MM.1S (cell line): ENCODE measurements around the gene ZDHHC12.

Source experiments
- DNase-seq: peaks from one replicate; pipeline ENCODE4 v3.0.0-alpha.2; 2015
- H2AFZ ChIP-seq: fragments of 300-600 bp; sonication (generic); 2 replicates; pipeline ENCODE4 v1.6.0; 2016; ENCODE audit warnings: antibody characterized with exemption, low read length
- H3F3A ChIP-seq: fragments of 300-600 bp; sonication (generic); 2 replicates; pipeline ENCODE4 v1.6.1; 2016; ENCODE audit warnings: mild to moderate bottlenecking, antibody characterized with exemption, low read length, moderate library complexity, mixed read lengths; ENCODE audit not compliant: insufficient read depth
- H3K27ac ChIP-seq: fragments of 300-600 bp; sonication (generic); 2 replicates; pipeline ENCODE4 v1.5.1; 2016; ENCODE audit warnings: mild to moderate bottlenecking, low read length
- H3K27me3 ChIP-seq: fragments of 300-600 bp; sonication (generic); replicated peaks from 2 replicates; pipeline ENCODE4 v1.6.0; 2016; ENCODE audit warnings: low read length; ENCODE audit not compliant: insufficient read depth
- H3K36me3 ChIP-seq: fragments of 300-600 bp; sonication (generic); replicated peaks from 2 replicates; pipeline ENCODE4 v1.6.1; 2016; ENCODE audit warnings: mild to moderate bottlenecking, low read length, mixed read lengths; ENCODE audit not compliant: insufficient read depth
- H3K4me1 ChIP-seq: fragments of 300-600 bp; sonication (generic); 2 replicates; pipeline ENCODE4 v1.6.1; 2016; ENCODE audit warnings: low read length, mixed read lengths
- H3K4me2 ChIP-seq: fragments of 300-600 bp; sonication (generic); 2 replicates; pipeline ENCODE4 v1.6.0; 2016; ENCODE audit warnings: low read depth, low read length
- H3K4me3 ChIP-seq: fragments of 300-600 bp; sonication (generic); 2 replicates; pipeline ENCODE4 v1.5.1; 2016; ENCODE audit warnings: low read length, mixed read lengths
- H3K79me2 ChIP-seq: fragments of 300-600 bp; sonication (generic); 2 replicates; pipeline ENCODE4 v1.6.1; 2016; ENCODE audit warnings: mixed run types, low read length, mixed read lengths
- H3K9ac ChIP-seq: fragments of 300-600 bp; sonication (generic); 2 replicates; pipeline ENCODE4 v1.6.1; 2016; ENCODE audit warnings: low read length, mixed read lengths
- H3K9me2 ChIP-seq: fragments of 300-600 bp; sonication (generic); replicated peaks from 2 replicates; pipeline ENCODE4 v1.6.1; 2016; ENCODE audit warnings: mild to moderate bottlenecking, low read length, mixed read lengths; ENCODE audit not compliant: insufficient read depth
- H3K9me3 ChIP-seq: fragments of 300-600 bp; sonication (generic); replicated peaks from 2 replicates; pipeline ENCODE4 v1.6.1; 2016; ENCODE audit warnings: mild to moderate bottlenecking, low read length, mixed read lengths; ENCODE audit not compliant: insufficient read depth
- H4K20me1 ChIP-seq: fragments of 300-600 bp; sonication (generic); 2 replicates; pipeline ENCODE4 v1.6.1; 2016; ENCODE audit warnings: mild to moderate bottlenecking, low read length, moderate library complexity, mixed read lengths; ENCODE audit not compliant: insufficient read depth
- CTCF ChIP-seq: fragments of 300-600 bp; sonication (generic); IDR thresholded peaks from 2 replicates; pipeline ENCODE4 v1.5.1; 2016; ENCODE audit warnings: antibody characterized with exemption, low read length, mixed read lengths
- EZH2 ChIP-seq: fragments of 300-600 bp; sonication (generic); optimal IDR thresholded peaks from 2 replicates; pipeline ENCODE3; 2017; ENCODE audit warnings: low read depth, mild to moderate bottlenecking, antibody characterized with exemption, low read length, mixed read lengths
- EZH2phosphoT487 ChIP-seq: fragments of 300-600 bp; sonication (generic); IDR thresholded peaks from 2 replicates; pipeline ENCODE4 v1.6.1; 2018; ENCODE audit warnings: antibody characterized with exemption, low read length

The ZDHHC12 gene

GRCh38 chr9:128689820-128690683 lies 33.9 kb downstream of the ZDHHC12 start:
- Histone ChIP-seq H3K79me2 (peaks cover 82% of the 10 kb centered on the region), H3K4me1 (peaks cover 25% of the 10 kb centered on the region), H3F3A (peaks cover 39% of the 10 kb centered on the region), H3K27ac (peak overlapping the region; percentile 24; the same call in 1 of the 2 replicates), H3K27me3 (no peaks in the 10 kb centered on the region), H3K36me3 (peaks cover 10% of the 10 kb centered on the region; the same call in 1 of the 2 replicates), H3K4me3 (peak overlapping the region; percentile 87), H3K9me2 (no peaks in the 10 kb centered on the region), H3K9me3 (no peaks in the 10 kb centered on the region), H3K4me2 (peak overlapping the region; percentile 64), H2AFZ (no peak overlapping the region), H4K20me1 (peaks cover 32% of the 10 kb centered on the region), H3K9ac (peak overlapping the region; percentile 81)
- DNase-seq = no peak
- no peak for TF ChIP-seq CTCF
- TF ChIP-seq EZH2phosphoT487 = no peak
- no peak for TF ChIP-seq EZH2

DNA sequence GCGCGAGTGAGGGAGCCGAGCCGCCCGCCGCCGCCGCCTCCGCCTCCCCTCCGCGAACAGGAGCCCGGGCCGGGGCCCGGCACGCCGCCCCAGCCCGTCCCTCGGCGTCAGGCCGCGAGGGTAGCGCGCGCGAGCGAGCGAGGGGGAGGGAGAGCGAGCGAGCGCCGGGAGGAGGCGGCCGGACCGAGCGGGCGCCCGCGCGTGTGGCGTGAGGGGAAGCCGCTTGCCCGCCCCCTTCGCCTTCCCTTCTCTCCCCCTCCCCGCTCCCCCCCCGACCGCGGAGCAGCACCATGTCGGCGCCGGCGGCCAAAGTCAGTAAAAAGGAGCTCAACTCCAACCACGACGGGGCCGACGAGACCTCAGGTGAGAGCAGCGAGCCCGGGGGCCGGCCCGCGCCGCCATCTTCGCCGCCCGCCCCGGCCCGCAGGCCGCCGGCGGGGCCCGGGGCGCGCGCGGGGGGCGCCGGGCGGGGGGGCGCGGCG lies 34.6 kb downstream of the ZDHHC12 start:
- Histone ChIP-seq H3K27ac (peak overlapping the region; percentile 46; the same call in 1 of the 2 replicates), H3K27me3 (no peaks in the 10 kb centered on the region), H3F3A (peaks cover 42% of the 10 kb centered on the region), H3K4me1 (peaks cover 27% of the 10 kb centered on the region), H3K9me2 (no peaks in the 10 kb centered on the region), H3K4me3 (peak overlapping the region; percentile 55; the same call in 1 of the 2 replicates), H3K9ac (peak overlapping the region; percentile 61; the same call in 1 of the 2 replicates), H3K4me2 (no peak overlapping the region), H3K36me3 (peaks cover 10% of the 10 kb centered on the region; the same call in 1 of the 2 replicates), H4K20me1 (peaks cover 29% of the 10 kb centered on the region), H3K79me2 (peaks cover 87% of the 10 kb centered on the region), H2AFZ (no peak overlapping the region), H3K9me3 (no peaks in the 10 kb centered on the region)
- TF ChIP-seq EZH2 = no peak
- TF ChIP-seq EZH2phosphoT487 = no peak
- TF ChIP-seq CTCF = no peak
- no peak for DNase-seq

DNA sequence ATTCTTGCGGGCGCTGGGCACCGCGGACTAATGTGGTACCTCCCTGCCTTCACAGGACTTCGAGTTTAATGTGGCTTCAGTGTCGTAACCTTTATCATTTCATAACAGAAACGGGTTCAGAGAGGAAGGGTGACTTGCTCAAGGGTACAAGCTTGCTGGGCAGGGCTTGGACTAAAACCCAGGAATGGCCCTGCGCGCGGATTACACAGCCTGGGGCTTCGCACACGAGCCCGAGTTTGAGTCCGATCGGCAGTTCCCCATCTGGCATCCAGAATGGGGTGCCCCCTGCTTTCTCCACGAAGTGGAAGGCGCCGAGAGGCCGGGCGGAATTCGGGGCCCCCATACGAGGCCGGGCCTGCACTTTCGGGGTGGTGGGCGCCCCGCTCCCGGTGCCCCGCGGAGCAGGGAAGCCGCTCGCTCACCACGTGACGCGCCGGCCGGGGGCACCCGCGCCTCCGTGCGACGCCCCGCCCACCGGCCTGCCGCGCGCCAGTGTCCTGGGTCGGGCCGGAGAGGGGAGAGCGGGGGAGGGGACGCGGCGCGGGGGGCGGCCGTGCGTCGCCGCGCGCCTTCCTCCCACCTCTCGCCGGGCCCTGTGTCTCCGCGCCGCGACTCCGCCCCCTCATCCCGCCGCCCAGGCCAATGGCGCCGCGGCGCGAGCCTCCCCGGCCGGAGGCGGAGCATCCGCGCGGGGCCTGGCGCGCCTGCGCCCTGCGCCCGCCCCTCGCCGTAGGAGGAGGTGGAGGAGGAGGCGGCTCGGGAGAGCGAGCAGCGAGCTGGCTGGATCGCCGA lies 35.2 kb downstream of the ZDHHC12 start, which contains the start of gene SET:
SET (plus strand) TSS at position 722 of the 792 bp plus-strand sequence. CDS start 361 bp downstream, outside the sequence.
- peaks cover 43% of the 10 kb centered on the region for H3F3A ChIP-seq

More for the DNA sequence above, 35.2 kb downstream of the ZDHHC12 start, which contains the start of gene SET:
- Histone ChIP-seq H3K4me2 (peak within 1 kb of the TSS; percentile 87), H3K79me2 (peaks cover 86% of the 10 kb centered on the region), H3K9me2 (no peaks in the 10 kb centered on the region), H3K27me3 (no peaks in the 10 kb centered on the region), H3K9ac (peak within 1 kb of the TSS; percentile 81), H3K36me3 (peaks cover 8% of the 10 kb centered on the region; the same call in 1 of the 2 replicates), H3K9me3 (no peaks in the 10 kb centered on the region), H3K27ac (peak within 1 kb of the TSS; percentile 61), H4K20me1 (peaks cover 27% of the 10 kb centered on the region), H2AFZ (peak within 1 kb of the TSS; percentile 72), H3K4me3 (peak within 1 kb of the TSS; percentile 87), H3K4me1 (peaks cover 27% of the 10 kb centered on the region)
- TF ChIP-seq EZH2phosphoT487 = no peak
- TF ChIP-seq EZH2 = no peak
- TF ChIP-seq CTCF = no peak
- DNase-seq = peak; percentile 95
